Ectodermal cell (in vitro differentiated cells): ENCODE data around the gene CPN2.

ENCODE experiments used
- H3K27ac ChIP-seq: 2 replicates; pipeline ENCODE4 v1.7.0; 2013; ENCODE audit warnings: mild to moderate bottlenecking, low read depth, low read length; ENCODE audit not compliant: insufficient read depth, poor library complexity, severe bottlenecking
- H3K27me3 ChIP-seq: 2 replicates; pipeline ENCODE4 v1.7.0; 2013; ENCODE audit warnings: mild to moderate bottlenecking, low read length; ENCODE audit not compliant: insufficient read depth, control insufficient read depth, poor library complexity, severe bottlenecking
- H3K36me3 ChIP-seq: one replicate; pipeline ENCODE4 v1.7.0; 2013; ENCODE audit warnings: low read length; ENCODE audit not compliant: control insufficient read depth, insufficient read depth
- H3K4me1 ChIP-seq: one replicate; pipeline ENCODE4 v1.7.0; 2013; ENCODE audit warnings: low read length; ENCODE audit not compliant: control insufficient read depth, insufficient read depth
- H3K4me3 ChIP-seq: 2 replicates; pipeline ENCODE4 v1.7.0; 2013; ENCODE audit warnings: low read depth, low read length, control low read depth; ENCODE audit not compliant: insufficient read depth
- H3K9me3 ChIP-seq: 2 replicates; pipeline ENCODE4 v1.7.0; 2013; ENCODE audit warnings: mild to moderate bottlenecking, low read length, moderate library complexity; ENCODE audit not compliant: control insufficient read depth
- WGBS, 2 experiments: methylation state at CpG; one replicate each; pipeline ENCODE4 v1.1.7; 2013; ENCODE audit warnings: missing lambda C conversion rate in 2 of 2; 5-methylcytosine and 5-hydroxymethylcytosine counted together

Gene CPN2

DNA sequence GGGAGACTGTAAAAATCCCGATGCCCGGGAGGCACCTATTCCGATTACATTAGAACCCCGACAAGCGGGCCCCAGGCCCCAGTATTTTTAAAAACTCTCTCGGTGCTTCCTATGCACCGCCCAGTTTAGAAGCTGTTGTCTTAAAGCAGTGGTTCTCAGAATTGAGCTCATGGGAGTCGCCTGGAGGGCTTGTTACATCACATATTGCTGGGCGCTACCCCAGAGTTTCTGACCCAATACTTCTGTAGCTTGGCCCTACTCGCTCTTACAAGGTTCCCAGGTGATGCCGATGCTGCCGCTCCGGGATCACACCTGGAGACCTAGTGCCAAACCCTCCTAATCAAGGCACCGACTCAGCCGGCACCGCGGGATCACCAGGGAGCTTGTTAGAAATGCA, 35.2 kb downstream of the CPN2 start:
- no peak overlapping the region for H3K27ac ChIP-seq
- peaks cover 16% of the 10 kb centered on the region for H3K4me1 ChIP-seq
- H3K4me3 ChIP-seq, result no peak overlapping the region
- peaks cover 35% of the 10 kb centered on the region for H3K27me3 ChIP-seq
- H3K36me3 ChIP-seq, result no peaks in the 10 kb centered on the region
- 35 to 43% methylated on average over 17 of the region's 17 CpGs for WGBS, 2 experiments
- H3K9me3 ChIP-seq, result peaks cover 2% of the 10 kb centered on the region

DNA sequence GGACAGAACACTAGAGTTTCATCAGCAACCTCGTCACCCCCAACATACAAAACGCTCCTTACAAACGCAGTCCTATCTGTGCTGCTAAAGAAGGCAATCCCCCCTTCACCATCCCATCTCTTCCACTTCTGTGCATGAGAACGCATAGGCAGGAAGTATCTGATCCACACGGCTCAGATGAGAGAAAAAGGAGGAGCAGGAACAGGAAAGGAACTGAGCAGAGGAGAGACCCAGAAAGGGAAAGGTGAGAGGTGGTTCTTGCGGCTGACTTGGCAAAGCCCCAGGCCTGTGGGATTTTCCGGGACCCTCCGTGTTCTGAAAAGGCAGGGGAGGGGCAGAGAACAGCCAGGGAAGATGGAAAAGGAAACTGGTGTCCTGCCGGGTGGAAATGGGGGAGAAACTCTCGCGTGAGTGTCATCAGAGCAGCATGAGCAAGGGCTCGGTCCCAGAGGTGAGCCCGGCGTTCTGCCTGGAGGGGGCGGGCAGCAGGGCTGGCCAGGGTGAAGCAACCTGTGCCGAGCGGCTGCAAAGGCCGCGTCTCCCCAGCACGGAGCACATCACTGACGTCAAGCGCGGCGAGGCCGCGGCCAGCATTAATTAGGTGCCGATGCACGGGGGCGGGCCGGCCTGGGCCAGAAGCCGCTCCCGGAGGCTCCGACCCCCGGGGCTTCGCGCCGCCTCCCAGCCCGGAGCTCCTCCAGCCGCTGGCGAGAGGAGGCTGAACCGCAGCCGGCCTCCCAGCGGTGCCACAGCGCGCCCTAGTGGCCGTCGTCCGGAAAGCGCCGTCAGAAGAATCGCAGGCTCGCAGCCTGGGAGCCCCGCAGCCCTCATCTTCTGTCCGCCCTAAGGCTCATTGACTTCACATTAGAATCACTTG, 35.8 kb downstream of the CPN2 start:
- H3K4me3 ChIP-seq, result peak overlapping the region; percentile 43
- peak overlapping the region; percentile 38 for H3K27ac ChIP-seq
- H3K27me3 ChIP-seq, result peaks cover 37% of the 10 kb centered on the region
- peaks cover 2% of the 10 kb centered on the region for H3K9me3 ChIP-seq
- H3K4me1 ChIP-seq, result peaks cover 16% of the 10 kb centered on the region
- no peaks in the 10 kb centered on the region for H3K36me3 ChIP-seq
- 6 to 7% methylated on average over 54 of the region's 54 CpGs for WGBS, 2 experiments

DNA sequence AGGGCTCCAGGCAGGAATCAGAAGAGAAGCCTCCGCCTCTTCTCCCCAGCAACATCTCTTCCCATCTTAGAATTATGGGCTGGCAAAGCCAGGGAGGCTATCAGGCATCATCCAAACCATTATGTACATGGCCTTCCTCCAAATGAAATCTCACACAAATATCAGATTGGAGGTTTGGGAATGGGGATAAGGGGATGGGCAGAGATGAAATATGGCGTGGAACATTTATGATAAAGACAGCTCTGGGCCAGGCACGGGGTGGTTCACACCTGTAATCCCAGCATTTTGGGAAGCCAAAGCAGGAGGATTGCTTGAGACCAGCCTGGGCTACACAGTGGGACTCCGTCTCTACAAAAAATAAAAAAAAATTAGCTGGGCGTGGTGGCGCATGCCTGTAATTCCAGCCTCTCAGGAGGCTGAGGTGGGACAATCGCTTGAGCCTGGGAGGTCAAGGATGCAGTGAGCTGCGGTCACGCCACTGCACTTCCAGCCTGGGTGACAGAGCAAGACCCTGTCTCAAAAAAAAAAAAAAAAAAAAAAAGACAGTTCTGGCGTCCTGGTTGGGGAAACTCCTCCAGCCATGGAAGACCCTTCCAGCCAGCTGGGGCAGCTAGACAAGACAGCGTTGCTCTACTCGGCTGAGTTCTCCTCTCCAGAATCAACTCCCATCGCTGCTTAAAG, 36.6 kb downstream of the CPN2 start:
- H3K27me3 ChIP-seq, result peaks cover 38% of the 10 kb centered on the region

GRCh38 chr3:194313560-194314387, 37.4 kb downstream of the CPN2 start:
- H3K27ac ChIP-seq, result no peak overlapping the region
- peaks cover 2% of the 10 kb centered on the region for H3K9me3 ChIP-seq
- H3K4me1 ChIP-seq, result peaks cover 22% of the 10 kb centered on the region
- no peak overlapping the region for H3K4me3 ChIP-seq
- WGBS, 2 experiments, result 86 to 90% methylated on average over 15 of the region's 15 CpGs
- no peaks in the 10 kb centered on the region for H3K36me3 ChIP-seq
- H3K27me3 ChIP-seq, result peaks cover 38% of the 10 kb centered on the region

More for the DNA sequence above, 36.6 kb downstream of the CPN2 start:
- H3K36me3 ChIP-seq, result no peaks in the 10 kb centered on the region
- H3K9me3 ChIP-seq, result peaks cover 2% of the 10 kb centered on the region
- H3K27ac ChIP-seq, result no peak overlapping the region
- H3K4me1 ChIP-seq, result peaks cover 21% of the 10 kb centered on the region
- H3K4me3 ChIP-seq, result no peak overlapping the region
- 77 to 78% methylated on average over 13 of the region's 13 CpGs for WGBS, 2 experiments

GRCh38 chr3:194312743-194313281, 38.3 kb downstream of the CPN2 start:
- WGBS, 2 experiments, result 56 to 61% methylated on average over 16 of the region's 16 CpGs
- Histone ChIP-seq H3K27me3 (peaks cover 38% of the 10 kb centered on the region), H3K9me3 (no peaks in the 10 kb centered on the region), H3K27ac (no peak overlapping the region), H3K4me3 (no peak overlapping the region), H3K36me3 (no peaks in the 10 kb centered on the region), H3K4me1 (peaks cover 28% of the 10 kb centered on the region)

DNA sequence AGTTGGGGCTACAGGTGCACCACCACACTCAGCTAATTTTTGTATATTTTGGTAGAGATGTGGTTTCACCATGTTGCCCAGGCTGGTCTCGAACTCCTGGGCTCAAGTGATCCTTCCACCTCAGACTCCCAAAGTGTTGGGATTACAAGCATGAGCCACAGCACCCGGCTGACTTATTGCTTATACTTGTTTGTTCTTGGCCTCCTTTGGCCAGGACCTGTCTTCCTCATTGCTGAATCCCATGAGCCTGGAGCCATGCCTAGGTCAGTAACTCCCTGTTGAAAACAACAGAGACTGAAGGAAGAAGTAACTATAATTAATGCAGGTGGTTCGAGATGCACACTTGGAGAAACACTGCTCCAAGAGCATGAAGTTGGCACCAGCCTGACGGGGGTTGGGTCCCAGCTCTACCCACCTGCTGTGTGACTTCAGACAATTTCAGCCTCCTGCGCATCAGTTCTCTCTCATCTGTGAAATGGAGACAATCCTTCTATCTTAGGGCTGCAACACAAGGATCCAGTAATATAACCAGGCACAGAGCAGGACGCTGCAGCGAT, 38.9 kb downstream of the CPN2 start:
- 84 to 89% methylated on average over 7 of the region's 7 CpGs for WGBS, 2 experiments
- H3K27ac ChIP-seq, result no peak overlapping the region
- no peak overlapping the region for H3K4me3 ChIP-seq
- H3K27me3 ChIP-seq, result peaks cover 35% of the 10 kb centered on the region
- no peaks in the 10 kb centered on the region for H3K36me3 ChIP-seq
- no peaks in the 10 kb centered on the region for H3K9me3 ChIP-seq
- peaks cover 32% of the 10 kb centered on the region for H3K4me1 ChIP-seq

GRCh38 chr3:194311000-194311399, 40.1 kb downstream of the CPN2 start:
- Histone ChIP-seq H3K27me3 (peaks cover 22% of the 10 kb centered on the region), H3K4me3 (no peak overlapping the region), H3K4me1 (peaks cover 45% of the 10 kb centered on the region), H3K36me3 (no peaks in the 10 kb centered on the region), H3K9me3 (no peaks in the 10 kb centered on the region), H3K27ac (no peak overlapping the region)
- 95 to 99% methylated on average over 2 of the region's 2 CpGs for WGBS, 2 experiments

DNA sequence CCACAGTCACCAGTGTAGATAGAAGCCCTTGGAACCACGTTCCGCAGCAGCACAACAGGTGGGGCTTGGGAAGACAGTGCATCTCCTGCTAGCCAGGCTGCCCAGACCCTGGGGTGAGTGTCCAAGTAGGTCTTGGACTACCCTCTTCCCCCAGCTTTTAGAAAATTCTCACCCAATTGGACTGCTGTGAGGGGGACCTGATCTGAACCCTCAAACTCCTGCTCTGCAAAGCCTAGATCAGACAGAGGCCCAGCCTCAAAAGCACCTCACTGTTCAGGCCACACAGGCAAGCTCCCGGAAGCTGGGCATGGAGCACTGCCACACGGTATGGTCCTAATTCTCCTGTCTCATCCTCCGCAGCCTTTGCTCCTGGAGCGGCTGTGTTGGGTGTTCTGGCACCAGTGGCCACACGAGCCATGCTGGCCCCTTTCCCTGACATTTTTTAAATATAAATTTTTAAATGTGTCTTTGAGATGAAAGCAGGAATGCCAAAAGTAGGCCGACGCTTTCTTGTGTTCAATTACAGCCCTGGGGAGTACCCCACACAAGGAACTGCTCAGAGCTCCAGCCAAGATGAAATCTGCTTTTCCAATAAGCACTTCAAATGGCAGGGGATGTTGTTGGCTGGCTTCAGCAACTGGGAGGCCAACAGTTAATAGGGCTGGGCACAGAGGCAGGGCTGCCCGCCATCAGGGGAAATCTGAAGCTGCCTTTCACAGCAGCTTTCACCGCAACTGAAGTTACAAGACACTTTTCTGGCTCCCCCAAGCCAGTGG, 40.9 kb downstream of the CPN2 start:
- Histone ChIP-seq H3K9me3 (no peaks in the 10 kb centered on the region), H3K36me3 (no peaks in the 10 kb centered on the region), H3K27me3 (peaks cover 19% of the 10 kb centered on the region), H3K4me1 (peaks cover 50% of the 10 kb centered on the region), H3K27ac (no peak overlapping the region), H3K4me3 (no peak overlapping the region)
- 89 to 94% methylated on average over 11 of the region's 11 CpGs for WGBS, 2 experiments
